ENCODE data around the gene ARHGAP23. TPM values are rescaled to one million over a fixed set of nuclear protein-coding genes. Genes with fewer than 3 reads are reported as not detected.

The ARHGAP23 gene
- total RNA-seq, 3 donors from 2014 or later = 6.1 to 44.6 (median 12.6) TPM

GRCh38 chr17:38421871-38422827 lies 6.1 kb upstream of the ARHGAP23 start:
- ATAC-seq (no peak), DNase-seq (no peak)
- Histone ChIP-seq H3K9me3 (no peaks in the 10 kb centered on the region), H3K4me3 (no peak overlapping the region), H3K4me1 (ENCODE audit: low read depth) (peaks cover 2% of the 10 kb centered on the region), H3K36me3 (ENCODE audit: low read depth) (no peaks in the 10 kb centered on the region)
- intact Hi-C loops (cut with DNase I, micrococcal nuclease) = loop anchor here in 1 of 2 donors (10.0 kb wide), 1 partner anchor 63 kb away; no protein-coding TSS in a partner anchor
- TF ChIP-seq CTCF (IDR thresholded peaks at IDR 0.05) = no peak

GRCh38 chr17:38424297-38424972 lies 3.8 kb upstream of the ARHGAP23 start:
- DNase-seq (no peak), ATAC-seq (peak; percentile 21)
- intact Hi-C loops (cut with DNase I, micrococcal nuclease) = loop anchor here in 1 of 2 donors (10.0 kb wide), 1 partner anchor 60 kb away; no protein-coding TSS in a partner anchor
- Histone ChIP-seq H3K4me3 (no peak overlapping the region), H3K4me1 (ENCODE audit: low read depth) (peaks cover 11% of the 10 kb centered on the region), H3K36me3 (ENCODE audit: low read depth) (no peaks in the 10 kb centered on the region), H3K9me3 (no peaks in the 10 kb centered on the region)
- no peak for TF ChIP-seq CTCF (IDR thresholded peaks at IDR 0.05)

- Histone ChIP-seq H3K36me3 (ENCODE audit: low read depth) (no peaks in the 10 kb centered on the region), H3K9me3 (no peaks in the 10 kb centered on the region), H3K4me1 (ENCODE audit: low read depth) (peaks cover 11% of the 10 kb centered on the region), H3K4me3 (no peak overlapping the region)
- DNase-seq = no peak
- no peak for ATAC-seq
- no peak for TF ChIP-seq CTCF (IDR thresholded peaks at IDR 0.05)
- intact Hi-C loops (cut with DNase I, micrococcal nuclease) = loop anchor here in 1 of 2 donors (10.0 kb wide), 1 partner anchor 60 kb away; no protein-coding TSS in a partner anchor
Measured at GRCh38 chr17:38425031-38425430, 3.2 kb upstream of the ARHGAP23 start.

GRCh38 chr17:38425744-38426143 lies 2.5 kb upstream of the ARHGAP23 start:
- H3K36me3 ChIP-seq (ENCODE audit: low read depth) = no peaks in the 10 kb centered on the region
- no peak overlapping the region for H3K4me3 ChIP-seq
- peaks cover 11% of the 10 kb centered on the region for H3K4me1 ChIP-seq (ENCODE audit: low read depth)
- DNase-seq (no peak), ATAC-seq (no peak)
- no peaks in the 10 kb centered on the region for H3K9me3 ChIP-seq
- no peak for TF ChIP-seq CTCF (IDR thresholded peaks at IDR 0.05)
- intact Hi-C loops (cut with DNase I, micrococcal nuclease) = loop anchor here in 1 of 2 donors (10.0 kb wide), 1 partner anchor 59 kb away; no protein-coding TSS in a partner anchor

- H3K4me1 ChIP-seq (ENCODE audit: low read depth) = peaks cover 11% of the 10 kb centered on the region
- DNase-seq (no peak), ATAC-seq (no peak)
- no peak overlapping the region for H3K4me3 ChIP-seq
- no peak for TF ChIP-seq CTCF (IDR thresholded peaks at IDR 0.05)
- no peaks in the 10 kb centered on the region for H3K9me3 ChIP-seq
- intact Hi-C loops (cut with DNase I, micrococcal nuclease) = loop anchor here in 1 of 2 donors (10.0 kb wide), 1 partner anchor 58 kb away; no protein-coding TSS in a partner anchor
- H3K36me3 ChIP-seq (ENCODE audit: low read depth) = no peaks in the 10 kb centered on the region
Measured at GRCh38 chr17:38426441-38426840, 1.8 kb upstream of the ARHGAP23 start.

Data from mucosa of descending colon (tissue), 3 donors.